Dendritic cell treated with granulocyte-macrophage colony-stimulating factor and Interleukin-4, amounts not matched to agents 40 ng/mL and 50 ng/mL, for 4 days (primary cell): ENCODE measurements around the gene GHR.

Experiments used
- H3K27ac Mint-ChIP-seq: one replicate; pipeline ENCODE4 v1.8.0; 2022; ENCODE audit warnings: mild to moderate bottlenecking, mixed read lengths
- H3K27me3 Mint-ChIP-seq: one replicate; pipeline ENCODE4 v1.8.0; 2022; ENCODE audit warnings: mild to moderate bottlenecking, mixed read lengths
- H3K36me3 Mint-ChIP-seq: one replicate; pipeline ENCODE4 v1.8.0; 2022; ENCODE audit warnings: low read depth, mixed read lengths
- H3K4me1 Mint-ChIP-seq: one replicate; pipeline ENCODE4 v1.8.0; 2022; ENCODE audit warnings: low read depth, mixed read lengths
- H3K4me3 Mint-ChIP-seq: one replicate; pipeline ENCODE4 v1.8.0; 2022; ENCODE audit warnings: mild to moderate bottlenecking, moderate library complexity, mixed read lengths
- H3K9me3 Mint-ChIP-seq: one replicate; pipeline ENCODE4 v1.8.0; 2022; ENCODE audit warnings: mixed read lengths
- intact Hi-C: fragments of 100-400 bp; cut with micrococcal nuclease; formaldehyde crosslinking; loops from one replicate; pipeline ENCODE4 v1.15.0; 2022

Gene GHR

GRCh38 chr5:42515504-42515903 lies 92.3 kb downstream of the GHR start:
- Mint-ChIP-seq H3K4me1 (no peaks in the 10 kb centered on the region), H3K27ac (no peak overlapping the region), H3K36me3 (no peaks in the 10 kb centered on the region), H3K9me3 (no peaks in the 10 kb centered on the region), H3K27me3 (no peaks in the 10 kb centered on the region), H3K4me3 (no peak overlapping the region)
- intact Hi-C loops = no loop called here

- no peaks in the 10 kb centered on the region for H3K9me3 Mint-ChIP-seq
- no peaks in the 10 kb centered on the region for H3K4me1 Mint-ChIP-seq
- no peak overlapping the region for H3K4me3 Mint-ChIP-seq
- no peak overlapping the region for H3K27ac Mint-ChIP-seq
- no peaks in the 10 kb centered on the region for H3K27me3 Mint-ChIP-seq
- intact Hi-C loops = no loop called here
- H3K36me3 Mint-ChIP-seq = no peaks in the 10 kb centered on the region
Measured at GRCh38 chr5:42516282-42517042, 93.2 kb downstream of the GHR start.

DNA sequence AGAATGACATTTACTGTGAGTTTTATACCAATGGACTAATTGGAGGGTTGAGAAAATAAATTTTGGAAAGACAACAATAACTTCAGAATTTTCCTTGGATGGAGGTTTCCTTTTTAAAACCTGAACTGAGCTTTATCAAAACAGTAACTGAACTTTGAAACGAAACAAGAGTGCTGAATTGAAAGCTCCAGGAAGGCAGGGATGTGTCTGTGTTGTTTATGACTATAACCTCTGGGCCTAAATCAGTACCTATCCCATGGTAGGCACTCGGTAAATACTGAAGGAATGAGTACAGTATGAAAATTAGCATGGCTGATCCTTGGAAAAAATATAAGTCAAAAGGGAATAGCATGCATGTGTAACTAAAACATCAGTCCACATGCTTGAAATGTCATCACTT lies 93.9 kb downstream of the GHR start:
- intact Hi-C loops = no loop called here
- H3K27ac Mint-ChIP-seq = no peak overlapping the region
- H3K4me3 Mint-ChIP-seq = no peak overlapping the region
- no peaks in the 10 kb centered on the region for H3K27me3 Mint-ChIP-seq
- no peaks in the 10 kb centered on the region for H3K9me3 Mint-ChIP-seq
- no peaks in the 10 kb centered on the region for H3K36me3 Mint-ChIP-seq
- H3K4me1 Mint-ChIP-seq = no peaks in the 10 kb centered on the region

GRCh38 chr5:42518595-42519221 lies 95.5 kb downstream of the GHR start:
- intact Hi-C loops = no loop called here
- Mint-ChIP-seq H3K27ac (no peak overlapping the region), H3K4me3 (no peak overlapping the region), H3K9me3 (no peaks in the 10 kb centered on the region), H3K4me1 (peaks cover 5% of the 10 kb centered on the region), H3K27me3 (no peaks in the 10 kb centered on the region), H3K36me3 (no peaks in the 10 kb centered on the region)

DNA sequence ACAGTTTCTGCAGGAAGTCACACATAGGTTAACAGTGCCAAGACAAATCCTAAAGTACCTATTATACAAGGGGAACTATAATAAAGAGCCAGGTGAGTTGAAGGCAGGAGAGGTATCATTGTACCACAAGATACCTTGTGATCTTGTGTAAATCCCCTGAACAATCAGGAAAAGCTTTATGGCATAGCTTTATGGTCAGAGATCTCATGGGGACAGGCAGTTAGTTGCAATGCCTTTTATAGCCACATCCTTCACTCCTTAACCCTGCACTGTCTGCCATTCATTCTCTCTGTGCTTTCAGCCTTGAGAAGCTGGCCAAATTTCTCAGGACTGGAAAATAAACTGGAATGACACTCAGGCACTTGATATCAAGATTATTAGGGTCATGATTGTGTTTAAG lies 97.0 kb downstream of the GHR start:
- peaks cover 5% of the 10 kb centered on the region for H3K4me1 Mint-ChIP-seq
- no peak overlapping the region for H3K4me3 Mint-ChIP-seq
- intact Hi-C loops = no loop called here
- H3K9me3 Mint-ChIP-seq = peaks cover 10% of the 10 kb centered on the region
- H3K27me3 Mint-ChIP-seq = no peaks in the 10 kb centered on the region
- H3K27ac Mint-ChIP-seq = no peak overlapping the region
- no peaks in the 10 kb centered on the region for H3K36me3 Mint-ChIP-seq

DNA sequence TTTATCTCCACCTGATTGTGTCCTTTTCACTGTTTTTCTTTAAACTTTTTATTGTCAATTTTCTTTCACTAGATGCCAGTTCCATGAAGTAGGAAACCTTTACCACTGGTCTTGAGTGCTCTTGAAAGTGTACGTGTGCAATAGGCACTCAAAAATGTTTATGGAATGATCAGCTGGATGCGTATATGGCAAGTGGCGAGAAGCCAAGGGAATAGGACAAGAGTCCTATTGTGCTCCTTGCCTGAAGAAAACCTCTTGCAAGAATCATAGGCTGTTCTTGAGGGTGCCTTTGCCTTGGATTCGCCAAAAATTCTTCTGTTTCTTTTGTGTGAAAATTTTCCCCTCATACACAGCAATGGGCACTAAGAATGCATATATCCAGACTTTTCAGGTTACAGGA lies 97.7 kb downstream of the GHR start:
- Mint-ChIP-seq H3K4me1 (peaks cover 5% of the 10 kb centered on the region), H3K4me3 (no peak overlapping the region), H3K9me3 (peaks cover 18% of the 10 kb centered on the region), H3K27ac (no peak overlapping the region), H3K27me3 (no peaks in the 10 kb centered on the region), H3K36me3 (no peaks in the 10 kb centered on the region)
- intact Hi-C loops = no loop called here

GRCh38 chr5:42521406-42521805 lies 98.2 kb downstream of the GHR start:
- no peak overlapping the region for H3K4me3 Mint-ChIP-seq
- no peak overlapping the region for H3K27ac Mint-ChIP-seq
- peaks cover 22% of the 10 kb centered on the region for H3K9me3 Mint-ChIP-seq
- no peaks in the 10 kb centered on the region for H3K36me3 Mint-ChIP-seq
- intact Hi-C loops = no loop called here
- H3K4me1 Mint-ChIP-seq = peaks cover 5% of the 10 kb centered on the region
- no peaks in the 10 kb centered on the region for H3K27me3 Mint-ChIP-seq

GRCh38 chr5:42522783-42523182 lies 99.5 kb downstream of the GHR start:
- intact Hi-C loops = no loop called here
- H3K4me3 Mint-ChIP-seq = no peak overlapping the region
- H3K9me3 Mint-ChIP-seq = peaks cover 36% of the 10 kb centered on the region
- H3K27ac Mint-ChIP-seq = no peak overlapping the region
- no peaks in the 10 kb centered on the region for H3K27me3 Mint-ChIP-seq
- no peaks in the 10 kb centered on the region for H3K36me3 Mint-ChIP-seq
- peaks cover 5% of the 10 kb centered on the region for H3K4me1 Mint-ChIP-seq

DNA sequence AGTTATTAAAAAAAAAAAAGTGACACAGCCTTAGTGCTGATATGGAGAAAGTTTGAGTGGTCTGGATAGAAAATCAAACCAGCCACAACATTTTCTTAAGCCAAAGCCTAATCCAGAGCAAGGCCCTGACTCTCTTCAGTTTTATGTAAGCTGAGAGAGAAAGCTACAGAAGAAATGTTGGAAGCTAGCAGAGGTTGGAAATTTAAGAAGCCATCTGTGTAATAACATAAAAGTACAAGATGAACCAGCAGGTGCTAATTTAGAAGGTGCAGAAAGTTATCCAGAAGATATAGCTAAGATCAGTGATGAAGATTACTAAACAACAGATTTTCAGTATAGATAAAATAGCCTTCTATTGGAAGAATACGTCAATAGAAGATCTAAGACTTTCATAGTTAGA lies 102.9 kb downstream of the GHR start:
- Mint-ChIP-seq H3K27ac (no peak overlapping the region), H3K4me3 (no peak overlapping the region), H3K27me3 (no peaks in the 10 kb centered on the region), H3K36me3 (no peaks in the 10 kb centered on the region), H3K9me3 (peaks cover 39% of the 10 kb centered on the region), H3K4me1 (peaks cover 5% of the 10 kb centered on the region)
- intact Hi-C loops = no loop called here

DNA sequence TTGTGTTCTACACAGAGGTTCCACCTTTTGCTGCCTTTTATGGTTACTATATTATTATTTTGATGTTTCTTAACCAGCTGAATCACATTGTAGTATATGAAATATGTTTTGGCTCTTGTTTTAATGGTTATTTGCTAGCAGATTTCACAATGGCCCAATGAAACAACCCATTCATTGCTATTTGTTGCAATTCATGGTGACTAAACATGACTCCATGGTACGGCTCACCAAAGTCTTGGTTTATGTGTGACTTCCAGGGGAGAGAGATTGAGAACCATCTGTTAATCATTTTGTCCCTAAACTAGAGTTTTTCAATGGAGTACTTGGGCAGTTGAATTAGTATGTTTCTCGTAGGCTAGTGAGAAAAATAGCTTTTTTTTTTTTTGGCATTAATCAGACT lies 108.4 kb downstream of the GHR start:
- Mint-ChIP-seq H3K9me3 (peaks cover 22% of the 10 kb centered on the region), H3K4me1 (no peaks in the 10 kb centered on the region), H3K36me3 (no peaks in the 10 kb centered on the region), H3K27ac (no peak overlapping the region), H3K27me3 (no peaks in the 10 kb centered on the region), H3K4me3 (no peak overlapping the region)
- intact Hi-C loops = no loop called here

DNA sequence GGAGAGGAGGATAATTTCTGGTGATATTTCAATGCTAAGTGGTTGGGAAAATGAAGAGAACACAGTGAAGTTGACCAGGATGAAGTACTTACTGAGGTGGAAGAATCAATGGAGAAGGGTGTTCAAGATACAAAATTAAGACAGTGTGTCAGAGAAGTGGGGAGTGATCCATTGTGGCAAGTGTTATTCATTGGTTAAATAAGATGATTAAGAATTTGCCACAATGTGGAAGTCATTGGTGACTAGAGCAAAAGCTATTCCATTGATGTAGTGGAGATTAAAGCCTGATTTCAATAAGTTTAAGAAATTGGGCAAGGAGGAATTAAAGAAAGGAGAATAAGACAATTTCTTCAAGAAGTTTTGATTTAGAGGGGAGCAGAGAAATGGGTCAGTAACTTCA lies 118.9 kb downstream of the GHR start:
- Mint-ChIP-seq H3K36me3 (no peaks in the 10 kb centered on the region), H3K4me3 (no peak overlapping the region)

DNA sequence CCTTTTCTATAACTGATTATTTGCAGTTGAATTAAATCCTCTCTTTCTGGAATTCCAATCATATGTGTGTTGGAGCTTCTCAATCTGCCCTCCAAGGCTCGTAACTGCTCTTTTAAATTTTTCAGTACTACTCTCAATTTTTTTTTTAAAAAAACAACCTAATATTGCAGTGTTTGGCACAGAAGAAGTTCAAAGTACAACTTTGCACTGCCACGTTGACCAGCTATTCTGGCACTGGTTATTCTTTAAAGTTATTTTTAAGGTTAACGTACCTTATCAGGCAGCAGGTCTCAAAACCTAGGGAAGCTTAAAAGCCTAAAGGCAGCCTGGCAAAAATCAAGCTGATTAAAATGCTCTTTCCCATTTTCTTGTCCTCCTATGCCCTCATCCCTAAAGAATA lies 120.5 kb downstream of the GHR start:
- H3K9me3 Mint-ChIP-seq = peaks cover 36% of the 10 kb centered on the region
- no peak overlapping the region for H3K4me3 Mint-ChIP-seq
- H3K27ac Mint-ChIP-seq = no peak overlapping the region
- no peaks in the 10 kb centered on the region for H3K4me1 Mint-ChIP-seq
- H3K36me3 Mint-ChIP-seq = no peaks in the 10 kb centered on the region
- intact Hi-C loops = no loop called here
- no peaks in the 10 kb centered on the region for H3K27me3 Mint-ChIP-seq

More for the DNA sequence above, 118.9 kb downstream of the GHR start:
- Mint-ChIP-seq H3K27me3 (no peaks in the 10 kb centered on the region), H3K9me3 (peaks cover 52% of the 10 kb centered on the region), H3K4me1 (no peaks in the 10 kb centered on the region), H3K27ac (no peak overlapping the region)
- intact Hi-C loops = no loop called here

DNA sequence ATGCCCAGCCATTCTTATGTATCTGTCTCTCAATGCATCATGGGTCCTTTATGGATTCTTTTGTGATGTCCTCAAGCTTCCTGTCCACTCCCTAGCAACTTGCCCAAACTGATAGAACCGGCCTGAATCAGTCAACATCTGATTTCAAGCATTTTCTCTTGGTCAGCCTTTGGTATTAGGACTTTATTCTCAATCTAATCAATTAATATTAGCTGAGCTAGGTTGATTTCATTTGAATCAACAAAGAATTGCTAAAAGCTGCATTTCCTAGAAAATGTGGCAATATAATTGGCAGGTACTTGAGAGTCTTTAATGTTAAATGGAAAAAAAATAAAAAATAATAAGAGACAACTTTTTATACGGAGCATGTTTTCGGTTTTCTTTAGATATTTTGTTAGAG lies 121.8 kb downstream of the GHR start:
- intact Hi-C loops = no loop called here
- Mint-ChIP-seq H3K4me1 (no peaks in the 10 kb centered on the region), H3K36me3 (no peaks in the 10 kb centered on the region), H3K4me3 (no peak overlapping the region), H3K27me3 (no peaks in the 10 kb centered on the region), H3K27ac (no peak overlapping the region), H3K9me3 (peaks cover 23% of the 10 kb centered on the region)

GRCh38 chr5:42547141-42547540 lies 123.9 kb downstream of the GHR start:
- Mint-ChIP-seq H3K36me3 (no peaks in the 10 kb centered on the region), H3K27ac (no peak overlapping the region), H3K27me3 (no peaks in the 10 kb centered on the region), H3K4me3 (no peak overlapping the region), H3K4me1 (no peaks in the 10 kb centered on the region), H3K9me3 (peaks cover 2% of the 10 kb centered on the region)
- intact Hi-C loops = no loop called here

GRCh38 chr5:42547894-42548293 lies 124.7 kb downstream of the GHR start:
- no peaks in the 10 kb centered on the region for H3K36me3 Mint-ChIP-seq
- intact Hi-C loops = no loop called here
- no peaks in the 10 kb centered on the region for H3K9me3 Mint-ChIP-seq

More at GRCh38 chr5:42547894-42548293, 124.7 kb downstream of the GHR start:
- Mint-ChIP-seq H3K4me3 (no peak overlapping the region), H3K27me3 (no peaks in the 10 kb centered on the region), H3K27ac (no peak overlapping the region), H3K4me1 (no peaks in the 10 kb centered on the region)
